GM13976 (cell line): ENCODE measurements around the gene IRAK1.

Experiments used
- DNase-seq: peaks from one replicate; pipeline ENCODE4 v3.0.0; 2012; ENCODE audit warnings: low spot score
- CTCF ChIP-seq: IDR thresholded peaks from 2 replicates; pipeline ENCODE4 v1.5.1; 2012; ENCODE audit warnings: borderline replicate concordance, mild to moderate bottlenecking; ENCODE audit not compliant: insufficient read depth; ENCODE audit errors: extremely low read depth, missing control alignments, control extremely low read depth
- in situ Hi-C: fragments of 300-500 bp; cut with MboI; formaldehyde crosslinking; loops from one replicate; pipeline ENCODE4 v1.12.0; 2022; ENCODE audit warnings: low sequenced_read_pairs, mixed read lengths, inconsistent platforms; ENCODE audit not compliant: unreplicated experiment

IRAK1 gene

GRCh38 chrX:154032653-154033052 lies 13.0 kb upstream of the IRAK1 start:
- TF ChIP-seq CTCF = no peak
- no peak for DNase-seq
- in situ Hi-C loops = no loop called here

- no peak for DNase-seq
- TF ChIP-seq CTCF = no peak
- in situ Hi-C loops = no loop called here
These were observed 12.5 kb upstream of the IRAK1 start for GRCh38 chrX:154032160-154032559.

- DNase-seq = no peak
- in situ Hi-C loops = no loop called here
- TF ChIP-seq CTCF = no peak
These were observed 11.1 kb upstream of the IRAK1 start for GRCh38 chrX:154030715-154031305.

- in situ Hi-C loops = no loop called here
- TF ChIP-seq CTCF = no peak
- no peak for DNase-seq
These were observed 10.6 kb upstream of the IRAK1 start for GRCh38 chrX:154030266-154030665.

- in situ Hi-C loops = no loop called here
- no peak for TF ChIP-seq CTCF
These were observed 9.7 kb upstream of the IRAK1 start for GRCh38 chrX:154029439-154029838.

GRCh38 chrX:154028502-154029184 lies 8.9 kb upstream of the IRAK1 start:
- no peak for TF ChIP-seq CTCF
- DNase-seq = no peak
- in situ Hi-C loops = no loop called here

More at GRCh38 chrX:154029439-154029838, 9.7 kb upstream of the IRAK1 start:
- no peak for DNase-seq
